ENCODE results near the gene FAM118B. TPM values are rescaled to one million over a fixed set of nuclear protein-coding genes. Genes with fewer than 3 reads are reported as not detected.

Gene FAM118B
- total and polyA plus RNA-seq, 2 of the 4 experiments (the other 2 are of a cell fraction) = 20.0 to 27.2 TPM

DNA sequence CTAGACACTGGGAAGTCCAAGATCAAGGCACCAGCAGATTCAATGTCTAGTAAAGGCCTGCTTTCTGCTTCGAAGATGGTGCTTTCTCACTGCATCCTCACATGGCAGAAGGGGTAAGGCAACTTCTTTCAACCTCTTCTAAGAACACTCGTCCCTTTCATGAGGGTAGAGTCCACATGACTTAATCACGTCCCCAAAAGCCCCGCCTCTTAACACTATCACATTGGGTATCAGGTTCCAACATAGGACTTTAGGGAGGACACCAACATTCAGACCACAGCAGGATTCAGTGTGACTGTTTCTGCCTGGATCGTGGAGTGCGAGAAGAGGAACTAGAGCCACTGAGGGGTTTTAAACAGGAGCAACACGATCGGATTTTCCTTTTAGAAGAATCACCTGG is 67.6 kb downstream of the FAM118B start:
- no peak overlapping the region for H4K91ac ChIP-seq (ENCODE audit: insufficient read depth, low read depth, low read length)
- H3K9ac ChIP-seq (ENCODE audit: low read depth, low read length) = no peak overlapping the region
- peaks cover 3 to 14% of the 10 kb centered on the region in 2 experiments; a peak in 3 of 4 replicates for H3K79me1 ChIP-seq (ENCODE audit: low read depth in 1 of 2, low read length in 2 of 2)
- no TSS peak for BruUV-seq (replicated peaks)
- 92% methylated on average over 4 of the region's 8 CpGs; no CpG with 5 or more reads in 1 of the 2 experiments for WGBS, 2 experiments (ENCODE audit: extremely low coverage in 2 of 2, insufficient read length in 1 of 2)
- peaks cover 3% of the 10 kb centered on the region; the same call in 1 of the 2 replicates for H3K4me1 ChIP-seq (ENCODE audit: control insufficient read depth, insufficient read depth, low read length)
- ChIA-PET POLR2A (ENCODE audit: unreplicated experiment) (no interaction called here), CTCF (no interaction called here)
- no peak overlapping the region for H2BK20ac ChIP-seq (ENCODE audit: low read depth, low read length)
- H2AK5ac ChIP-seq (ENCODE audit: low read depth, low read length) = no peak overlapping the region
- H3K4ac ChIP-seq (ENCODE audit: low read depth, low read length) = no peak overlapping the region
- no peaks in the 10 kb centered on the region for H3K27me3 ChIP-seq (ENCODE audit: control insufficient read depth, insufficient read depth, low read length)
- H4K5ac ChIP-seq (ENCODE audit: low read depth, low read length) = no peak overlapping the region
- H4K20me1 ChIP-seq (ENCODE audit: insufficient read depth, low read length) = no peaks in the 10 kb centered on the region
- dilution Hi-C loops (cut with HindIII; ENCODE audit: low sequenced_read_pairs, unreplicated experiment) = no loop called here
- in situ Hi-C loops (cut with MboI; ENCODE audit: low sequenced_read_pairs) = no loop called here
- no peak overlapping the region for H2BK15ac ChIP-seq (ENCODE audit: low read depth, low read length)
- no peak overlapping the region for H3K18ac ChIP-seq (ENCODE audit: low read depth, low read length)
- no peak overlapping the region for H3K4me3 ChIP-seq (ENCODE audit: insufficient read depth, low read depth, low read length)
- H2BK120ac ChIP-seq (ENCODE audit: low read depth, low read length) = no peak overlapping the region
- no peak for TF ChIP-seq CEBPB (IDR thresholded peaks at IDR 0.05; ENCODE audit: low read depth, low read length)
- TF ChIP-seq, protein P1, sequence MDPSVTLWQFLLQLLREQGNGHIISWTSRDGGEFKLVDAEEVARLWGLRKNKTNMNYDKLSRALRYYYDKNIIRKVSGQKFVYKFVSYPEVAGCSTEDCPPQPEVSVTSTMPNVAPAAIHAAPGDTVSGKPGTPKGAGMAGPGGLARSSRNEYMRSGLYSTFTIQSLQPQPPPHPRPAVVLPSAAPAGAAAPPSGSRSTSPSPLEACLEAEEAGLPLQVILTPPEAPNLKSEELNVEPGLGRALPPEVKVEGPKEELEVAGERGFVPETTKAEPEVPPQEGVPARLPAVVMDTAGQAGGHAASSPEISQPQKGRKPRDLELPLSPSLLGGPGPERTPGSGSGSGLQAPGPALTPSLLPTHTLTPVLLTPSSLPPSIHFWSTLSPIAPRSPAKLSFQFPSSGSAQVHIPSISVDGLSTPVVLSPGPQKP (IDR thresholded peaks at IDR 0.05; ENCODE audit: borderline replicate concordance, low read depth, low read length) = no peak
- no peak for TF ChIP-seq MXI1 (IDR thresholded peaks at IDR 0.05; ENCODE audit: borderline replicate concordance, low read depth, low read length)
- TF ChIP-seq NFE2L2 (IDR thresholded peaks at IDR 0.05; ENCODE audit: low read depth, low read length) = no peak
- TF ChIP-seq FOS (IDR thresholded peaks at IDR 0.05; ENCODE audit: low read depth, low read length) = no peak
- TF ChIP-seq, protein P2, sequence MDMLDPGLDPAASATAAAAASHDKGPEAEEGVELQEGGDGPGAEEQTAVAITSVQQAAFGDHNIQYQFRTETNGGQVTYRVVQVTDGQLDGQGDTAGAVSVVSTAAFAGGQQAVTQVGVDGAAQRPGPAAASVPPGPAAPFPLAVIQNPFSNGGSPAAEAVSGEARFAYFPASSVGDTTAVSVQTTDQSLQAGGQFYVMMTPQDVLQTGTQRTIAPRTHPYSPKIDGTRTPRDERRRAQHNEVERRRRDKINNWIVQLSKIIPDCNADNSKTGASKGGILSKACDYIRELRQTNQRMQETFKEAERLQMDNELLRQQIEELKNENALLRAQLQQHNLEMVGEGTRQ (IDR thresholded peaks at IDR 0.05; ENCODE audit: low read depth, low read length) = no peak
- TF ChIP-seq SMC3 (IDR thresholded peaks at IDR 0.05; ENCODE audit: low read depth, low read length) = no peak
- TF ChIP-seq, protein P3, sequence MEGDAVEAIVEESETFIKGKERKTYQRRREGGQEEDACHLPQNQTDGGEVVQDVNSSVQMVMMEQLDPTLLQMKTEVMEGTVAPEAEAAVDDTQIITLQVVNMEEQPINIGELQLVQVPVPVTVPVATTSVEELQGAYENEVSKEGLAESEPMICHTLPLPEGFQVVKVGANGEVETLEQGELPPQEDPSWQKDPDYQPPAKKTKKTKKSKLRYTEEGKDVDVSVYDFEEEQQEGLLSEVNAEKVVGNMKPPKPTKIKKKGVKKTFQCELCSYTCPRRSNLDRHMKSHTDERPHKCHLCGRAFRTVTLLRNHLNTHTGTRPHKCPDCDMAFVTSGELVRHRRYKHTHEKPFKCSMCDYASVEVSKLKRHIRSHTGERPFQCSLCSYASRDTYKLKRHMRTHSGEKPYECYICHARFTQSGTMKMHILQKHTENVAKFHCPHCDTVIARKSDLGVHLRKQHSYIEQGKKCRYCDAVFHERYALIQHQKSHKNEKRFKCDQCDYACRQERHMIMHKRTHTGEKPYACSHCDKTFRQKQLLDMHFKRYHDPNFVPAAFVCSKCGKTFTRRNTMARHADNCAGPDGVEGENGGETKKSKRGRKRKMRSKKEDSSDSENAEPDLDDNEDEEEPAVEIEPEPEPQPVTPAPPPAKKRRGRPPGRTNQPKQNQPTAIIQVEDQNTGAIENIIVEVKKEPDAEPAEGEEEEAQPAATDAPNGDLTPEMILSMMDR (conservative IDR thresholded peaks at IDR 0.05; ENCODE audit: low read depth, low read length) = no peak
- TF ChIP-seq MAZ (IDR thresholded peaks at IDR 0.05; ENCODE audit: borderline replicate concordance, low read depth, low read length) = no peak
- TF ChIP-seq RAD21 (IDR thresholded peaks at IDR 0.05; ENCODE audit: low read length) = no peak
- TF ChIP-seq POLR2A (IDR thresholded peaks at IDR 0.05; ENCODE audit: low read depth, low read length) = no peak
- TF ChIP-seq RCOR1 (IDR thresholded peaks at IDR 0.05; ENCODE audit: insufficient replicate concordance, low read length) = no peak
- no peak for TF ChIP-seq CHD1 (IDR thresholded peaks at IDR 0.05; ENCODE audit: low read depth, low read length)
- no peak for TF ChIP-seq BHLHE40 (IDR thresholded peaks at IDR 0.05; ENCODE audit: low read depth, low read length)
- TF ChIP-seq RFX5 (IDR thresholded peaks at IDR 0.05; ENCODE audit: low read depth, low read length) = no peak
- no peak for TF ChIP-seq MAFK (IDR thresholded peaks at IDR 0.05; ENCODE audit: low read depth, low read length)
- H3K36me3 ChIP-seq (ENCODE audit: control insufficient read depth, insufficient read depth, low read length) = peaks cover 26% of the 10 kb centered on the region
- H3K4me2 ChIP-seq (ENCODE audit: low read depth, low read length) = no peak overlapping the region
- no peaks in the 10 kb centered on the region for H3K9me3 ChIP-seq (ENCODE audit: control insufficient read depth, insufficient read depth, low read length)
- ATAC-seq (ENCODE audit: low read depth) (no peak), DNase-seq (no peak)
- H3K9me1 ChIP-seq (ENCODE audit: insufficient read depth, low read length) = peaks cover 5% of the 10 kb centered on the region; the same call in 1 of the 2 replicates
- H2AK9ac ChIP-seq (replicated peaks; ENCODE audit: low read depth, low read length, poor library complexity) = no peak overlapping the region
- intact Hi-C loops (cut with micrococcal nuclease) = no loop called here
- no peak overlapping the region for H4K8ac ChIP-seq (ENCODE audit: low read depth in 2 of 2, low read length in 2 of 2)
- H2AFZ ChIP-seq (replicated peaks; ENCODE audit: low read length, poor library complexity) = no peak overlapping the region
- no peak overlapping the region for H3K23ac ChIP-seq (ENCODE audit: low read depth, low read length)
- H3K27ac ChIP-seq (ENCODE audit: insufficient read depth, low read length) = no peak overlapping the region
- H3K14ac ChIP-seq (replicated peaks; ENCODE audit: low read depth, low read length) = no peak overlapping the region
- no peak overlapping the region for H3K56ac ChIP-seq (ENCODE audit: extremely low read depth, insufficient read depth, low read length)
- no peak overlapping the region for H2BK5ac ChIP-seq (ENCODE audit: low read depth, low read length, poor library complexity, severe bottlenecking)
